K562 (cell line): Measurements from ENCODE around the gene FSD1L. TPM values are rescaled to one million over a fixed set of nuclear protein-coding genes. Genes with fewer than 3 reads are reported as not detected.
A peak's percentile ranks its signal among the peaks of the same experiment; 100 is the strongest.

ENCODE experiments used
- ATAC-seq: fragments of 200-7000 bp; cut with Tn5 transposase; 3 replicates; pipeline ENCODE4 v1.9.1; 2020; ENCODE audit warnings: moderate library complexity
- BruUV-seq: library from RNA; stranded (reverse); fragments of 400-500 nt; replicated peaks from 2 replicates; lab custom pipeline; 2021; lab: Mats Ljungman, UMichigan
- CTCF ChIA-PET: fragments of 300-600 bp; formaldehyde crosslinking; extraction: SDS; loops from one replicate; lab custom pipeline; 2021; ENCODE audit warnings: low intra/inter-chr PET ratio; lab: Yijun Ruan, JAX
- POLR2A ChIA-PET: fragments of 300-600, 350-650 bp; sonication (Branson Sonifier 250); formaldehyde crosslinking; extraction: SDS; loops from one replicate; lab custom pipeline; 2021; ENCODE audit warnings: antibody characterized with exemption, inconsistent platforms; lab: Yijun Ruan, JAX
- DNase-seq, 4 experiments: peaks; one replicate each; pipeline versions ENCODE4 v3.0.0 to v3.0.0-alpha.2; 2011 to 2018; ENCODE audit warnings: low spot score in 3 of 4, mixed read lengths in 3 of 4; ENCODE audit errors: extremely low read depth in 1 of 4
- FAIRE-seq: peaks from 2 replicates; lab custom pipeline; 2011; peaks lifted over from hg19 to GRCh38; lab: Jason Lieb, UNC
- H2AFZ ChIP-seq: 2 replicates; pipeline ENCODE4 v1.6.0; 2011; ENCODE audit warnings: low read depth, low read length, control low read depth, inconsistent platforms
- H3K27ac ChIP-seq: fragments of 200-600 bp; 3 replicates; pipeline ENCODE4 v1.8.0; 2011; ENCODE audit warnings: low read depth, mild to moderate bottlenecking, control low read depth, inconsistent platforms, low read length, moderate library complexity, mixed read lengths; ENCODE audit errors: extremely low read depth
- H3K27me3 ChIP-seq, 2 experiments: fragments of 300-600 bp in 1 of 2; 2 replicates in 1 of 2; 3 replicates in 1 of 2; pipeline versions ENCODE4 v1.6.0 to v1.8.0; 2011; ENCODE audit warnings: inconsistent platforms in 2 of 2, low read length in 2 of 2, mild to moderate bottlenecking in 1 of 2, mixed read lengths in 1 of 2, moderate library complexity in 1 of 2; ENCODE audit not compliant: control insufficient read depth in 2 of 2, insufficient read depth in 2 of 2
- H3K36me3 ChIP-seq: fragments of 300-600 bp; 3 replicates; pipeline ENCODE4 v1.8.0; 2011; ENCODE audit warnings: mild to moderate bottlenecking, low read length, inconsistent platforms; ENCODE audit not compliant: control insufficient read depth, insufficient read depth
- H3K4me1 ChIP-seq, 2 experiments: fragments of 200-600 bp in 1 of 2; replicated peaks in 1 of 2; 2 replicates in 1 of 2; 3 replicates in 1 of 2; pipeline versions ENCODE4 v1.5.1 to v1.8.0; 2011; ENCODE audit warnings: inconsistent platforms in 2 of 2, low read length in 2 of 2, mild to moderate bottlenecking in 1 of 2, mixed read lengths in 1 of 2, moderate library complexity in 1 of 2; ENCODE audit not compliant: control insufficient read depth in 2 of 2, insufficient read depth in 2 of 2
- H3K4me2 ChIP-seq: 2 replicates; pipeline ENCODE4 v1.6.1; 2011; ENCODE audit warnings: low read length, control low read depth, inconsistent platforms, mixed read lengths; ENCODE audit not compliant: insufficient read depth
- H3K4me3 ChIP-seq: fragments of 200-600 bp; sonication (generic), shearing (Covaris generic); 2 replicates; pipeline ENCODE4 v1.5.1; 2016; ENCODE audit warnings: control low read depth, inconsistent platforms
- H3K79me2 ChIP-seq: fragments of 200-600 bp; 3 replicates; pipeline ENCODE4 v1.8.0; 2011; ENCODE audit warnings: low read length, inconsistent platforms; ENCODE audit not compliant: control insufficient read depth, insufficient read depth
- H3K9ac ChIP-seq, 2 experiments: 2 replicates each; pipeline versions ENCODE4 v1.6.0 to v1.6.1; 2011; ENCODE audit warnings: low read depth in 2 of 2, low read length in 2 of 2, control low read depth in 1 of 2, inconsistent platforms in 1 of 2, mild to moderate bottlenecking in 1 of 2, mixed read lengths in 1 of 2; ENCODE audit not compliant: insufficient read depth in 1 of 2
- H3K9me1 ChIP-seq: one replicate; pipeline ENCODE4 v1.6.0; 2011; ENCODE audit warnings: inconsistent platforms, mild to moderate bottlenecking, low read length, moderate library complexity; ENCODE audit not compliant: control insufficient read depth, insufficient read depth
- H3K9me3 ChIP-seq: replicated peaks from 2 replicates; pipeline ENCODE4 v1.5.1; 2011; ENCODE audit warnings: low read depth, low read length, inconsistent platforms; ENCODE audit not compliant: control insufficient read depth, insufficient read depth
- H4K20me1 ChIP-seq: replicated peaks from 2 replicates; pipeline ENCODE4 v1.6.1; 2011; ENCODE audit warnings: low read length, inconsistent platforms, mixed read lengths; ENCODE audit not compliant: control insufficient read depth, insufficient read depth
- CTCF ChIP-seq, 3 experiments: IDR thresholded peaks in 2 of 3; conservative IDR thresholded peaks in 1 of 3; 2 replicates each; pipeline ENCODE4 v1.5.1; 2011 to 2012; ENCODE audit warnings: low read length in 3 of 3, mild to moderate bottlenecking in 3 of 3, control low read depth in 2 of 3, improper control_type of control experiment in 1 of 3, inconsistent platforms in 1 of 3, low read depth in 1 of 3, mixed read lengths in 1 of 3, moderate library complexity in 1 of 3; ENCODE audit not compliant: insufficient read depth in 2 of 3
- in situ Hi-C: fragments of 300-500 bp; cut with MboI; formaldehyde crosslinking; loops from 4 replicates; pipeline ENCODE4 v1.15.0; 2018; ENCODE audit warnings: inconsistent platforms, mixed read lengths
- intact Hi-C: fragments of 100-400 bp; cut with micrococcal nuclease; formaldehyde crosslinking; loops from 2 replicates; pipeline ENCODE4 v1.14.2; 2022
- polyA plus RNA-seq, 8 experiments: library from polyadenylated mRNA; depleted of rRNA in 4 of 8; stranded (reverse) in 5 of 8; unstranded in 3 of 8; fragments of >200 nt; fragmentation: Nextera tagmentation in 2 of 8; fragmentation: Illumina TruSeq in 1 of 8; extraction: Ambion mirVana in 2 of 8; extraction: Trizol in 1 of 8; gene quantifications; 2 replicates each; pipeline versions ENCODE4 v1.2.1 to v1.2.3, GENCODE V29; 2011 to 2014; ENCODE audit warnings: inconsistent platforms in 1 of 8, missing spikeins in 1 of 8
- total RNA-seq, 7 experiments: library from RNA; depleted of rRNA in 6 of 7; stranded (reverse); fragments of >200 nt in 6 of 7; fragmentation: Illumina TruSeq in 2 of 7; extraction: Trizol in 2 of 7; gene quantifications; 2 replicates each; pipeline versions ENCODE4 v1.2.1 to v1.2.3, GENCODE V29; 2011 to 2021; ENCODE audit warnings: low replicate concordance in 1 of 7
- TF ChIP-seq, protein P1 (sequence below): fragments of 450-650 bp; IDR thresholded peaks from one replicate; pipeline ENCODE4 v1.6.1; 2018; ENCODE audit warnings: mild to moderate bottlenecking, moderate library complexity; ENCODE audit not compliant: partially characterized antibody

FSD1L gene
- total and polyA plus RNA-seq, 9 of the 15 experiments (the other 6 are each of a cell fraction or from before 2014, with no cell fraction given): 0.95 to 4.2 (median 2.1) TPM

- TF ChIP-seq CTCF (IDR thresholded peaks at IDR 0.05 in 2 of 3, conservative IDR thresholded peaks at IDR 0.05 in 1 of 3; ENCODE audit: insufficient read depth in 2 of 3, low read depth in 1 of 3, low read length in 3 of 3): 0 out of 6 replicates have a peak, but pooled peaks of 1 of the 3 experiments have one; percentile 7
- TF ChIP-seq, protein P1, sequence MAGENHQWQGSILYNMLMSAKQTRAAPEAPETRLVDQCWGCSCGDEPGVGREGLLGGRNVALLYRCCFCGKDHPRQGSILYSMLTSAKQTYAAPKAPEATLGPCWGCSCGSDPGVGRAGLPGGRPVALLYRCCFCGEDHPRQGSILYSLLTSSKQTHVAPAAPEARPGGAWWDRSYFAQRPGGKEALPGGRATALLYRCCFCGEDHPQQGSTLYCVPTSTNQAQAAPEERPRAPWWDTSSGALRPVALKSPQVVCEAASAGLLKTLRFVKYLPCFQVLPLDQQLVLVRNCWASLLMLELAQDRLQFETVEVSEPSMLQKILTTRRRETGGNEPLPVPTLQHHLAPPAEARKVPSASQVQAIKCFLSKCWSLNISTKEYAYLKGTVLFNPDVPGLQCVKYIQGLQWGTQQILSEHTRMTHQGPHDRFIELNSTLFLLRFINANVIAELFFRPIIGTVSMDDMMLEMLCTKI: no peak
- no peaks in the 10 kb centered on the region for H3K27me3 ChIP-seq
- in situ Hi-C loops (no loop called here), intact Hi-C loops (no loop called here)
- H3K27ac ChIP-seq: no peak overlapping the region
- no peaks in the 10 kb centered on the region for H3K9me1 ChIP-seq
- H3K4me2 ChIP-seq: no peak overlapping the region
- H3K36me3 ChIP-seq: no peaks in the 10 kb centered on the region
- H3K4me1 ChIP-seq: no peaks in the 10 kb centered on the region
- H3K79me2 ChIP-seq: no peaks in the 10 kb centered on the region
- H2AFZ ChIP-seq: no peak overlapping the region
- BruUV-seq: no TSS peak
- FAIRE-seq: no peak
- no peak overlapping the region for H3K9ac ChIP-seq
- H3K4me3 ChIP-seq: no peak overlapping the region
- H4K20me1 ChIP-seq: no peaks in the 10 kb centered on the region
- no peak for ATAC-seq
- ChIA-PET POLR2A (interaction anchor here (0.6 to 0.8 kb wide), 2 partner anchors 73 to 88 kb away, joined by 3 read pairs; no protein-coding TSS in a partner anchor), CTCF (no interaction called here)
- no peaks in the 10 kb centered on the region for H3K9me3 ChIP-seq
- DNase-seq: no peak
These were observed 35.8 kb downstream of the FSD1L start for GRCh38 chr9:105483618-105484017.
